ENCODE measurements around the gene TNFRSF1B. TPM values are rescaled to one million over a fixed set of nuclear protein-coding genes. Genes with fewer than 3 reads are reported as not detected.

Gene TNFRSF1B
- polyA plus RNA-seq, 1 donor (not counting 4 experiments of a cell fraction or from before 2014, with no cell fraction given): 0.04 TPM

GRCh38 chr1:12172042-12172851 is 5.5 kb downstream of the TNFRSF1B start:
- no peaks in the 10 kb centered on the region for H3K79me2 ChIP-seq (ENCODE audit: control insufficient read depth, insufficient read depth, low read length)
- dilution Hi-C loops (cut with MboI; ENCODE audit: extremely low pct_ligation_motif_present, low sequenced_read_pairs): no loop called here

DNA sequence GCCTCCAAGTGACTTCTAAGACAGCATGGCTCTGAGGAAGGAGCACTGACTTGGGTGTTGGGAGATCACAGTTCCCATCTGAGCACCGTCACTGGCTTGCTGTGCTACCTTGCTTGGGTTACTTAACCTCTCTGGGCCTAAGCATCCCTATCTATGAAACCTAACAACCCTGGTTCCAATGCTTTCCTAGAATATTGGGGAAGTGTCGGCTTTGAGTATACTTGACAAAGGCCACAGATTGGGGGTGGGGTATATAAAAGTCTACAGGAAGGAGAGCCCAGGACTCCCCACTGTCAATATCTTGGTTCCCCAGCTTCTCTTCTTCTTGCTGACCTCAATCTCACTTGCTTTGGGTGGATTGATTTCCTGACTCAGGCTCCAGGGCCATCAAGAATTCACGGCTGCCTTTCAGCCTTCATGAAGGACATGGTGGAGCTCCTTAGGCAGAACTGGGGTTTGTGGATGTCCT is 6.3 kb downstream of the TNFRSF1B start:
- peaks cover 15% of the 10 kb centered on the region for H3K27me3 ChIP-seq (ENCODE audit: control insufficient read depth, extremely low read depth, insufficient read depth, low read length)
- no peaks in the 10 kb centered on the region for H3K4me1 ChIP-seq (ENCODE audit: control insufficient read depth, extremely low read depth, insufficient read depth, low read length)
- H3K4me3 ChIP-seq (ENCODE audit: control insufficient read depth in 2 of 3, extremely low read depth in 1 of 3, insufficient read depth in 2 of 3, low read depth in 1 of 3, low read length in 3 of 3): no peak overlapping the region
- no peaks in the 10 kb centered on the region for H3K9me3 ChIP-seq (ENCODE audit: control insufficient read depth, low read depth, low read length)
- peaks cover 3% of the 10 kb centered on the region for H3K9me1 ChIP-seq (ENCODE audit: control insufficient read depth, extremely low read depth, insufficient read depth, low read length)
- dilution Hi-C loops (cut with MboI; ENCODE audit: extremely low pct_ligation_motif_present, low sequenced_read_pairs): no loop called here
- H3K9ac ChIP-seq (ENCODE audit: control insufficient read depth, extremely low read depth, insufficient read depth, low read length): no peak overlapping the region
- DNase-seq (ENCODE audit: low read depth, low spot score) (no peak), FAIRE-seq (no peak)
- H3K4me2 ChIP-seq (ENCODE audit: control insufficient read depth, extremely low read depth, insufficient read depth, low read depth, low read length): no peak overlapping the region
- no peak overlapping the region for H2AFZ ChIP-seq (ENCODE audit: control insufficient read depth, low read length)
- TF ChIP-seq EZH2 (IDR thresholded peaks at IDR 0.05; ENCODE audit: low read length): no peak
- no peak for TF ChIP-seq CTCF (optimal IDR thresholded peaks at IDR 0.05 in 1 of 3, IDR thresholded peaks at IDR 0.05 in 1 of 3, conservative IDR thresholded peaks at IDR 0.05 in 1 of 3; ENCODE audit: extremely low read depth in 1 of 3, insufficient read depth in 2 of 3, low read length in 3 of 3)
- no peaks in the 10 kb centered on the region for H3K36me3 ChIP-seq (ENCODE audit: control insufficient read depth in 2 of 2, extremely low read depth in 1 of 2, insufficient read depth in 2 of 2, low read length in 2 of 2)
- H3K27ac ChIP-seq (ENCODE audit: control insufficient read depth, insufficient read depth, low read length): no peak overlapping the region
- H4K20me1 ChIP-seq (ENCODE audit: control insufficient read depth, extremely low read depth, insufficient read depth, low read length): no peaks in the 10 kb centered on the region
- no peaks in the 10 kb centered on the region for H3K79me2 ChIP-seq (ENCODE audit: control insufficient read depth, insufficient read depth, low read length)

More at GRCh38 chr1:12172042-12172851, 5.5 kb downstream of the TNFRSF1B start:
- Histone ChIP-seq H3K27me3 (ENCODE audit: control insufficient read depth, extremely low read depth, insufficient read depth, low read length) (peaks cover 23% of the 10 kb centered on the region), H3K9me3 (ENCODE audit: control insufficient read depth, low read depth, low read length) (no peaks in the 10 kb centered on the region), H3K36me3 (ENCODE audit: control insufficient read depth in 2 of 2, extremely low read depth in 1 of 2, insufficient read depth in 2 of 2, low read length in 2 of 2) (no peaks in the 10 kb centered on the region), H4K20me1 (ENCODE audit: control insufficient read depth, extremely low read depth, insufficient read depth, low read length) (no peaks in the 10 kb centered on the region), H3K9ac (ENCODE audit: control insufficient read depth, extremely low read depth, insufficient read depth, low read length) (no peak overlapping the region), H3K4me3 (ENCODE audit: control insufficient read depth in 2 of 3, extremely low read depth in 1 of 3, insufficient read depth in 2 of 3, low read depth in 1 of 3, low read length in 3 of 3) (no peak overlapping the region), H3K27ac (ENCODE audit: control insufficient read depth, insufficient read depth, low read length) (no peak overlapping the region), H3K9me1 (ENCODE audit: control insufficient read depth, extremely low read depth, insufficient read depth, low read length) (peaks cover 3% of the 10 kb centered on the region), H3K4me1 (ENCODE audit: control insufficient read depth, extremely low read depth, insufficient read depth, low read length) (no peaks in the 10 kb centered on the region), H2AFZ (ENCODE audit: control insufficient read depth, low read length) (no peak overlapping the region), H3K4me2 (ENCODE audit: control insufficient read depth, extremely low read depth, insufficient read depth, low read depth, low read length) (no peak overlapping the region)
- TF ChIP-seq CTCF (optimal IDR thresholded peaks at IDR 0.05 in 1 of 3, IDR thresholded peaks at IDR 0.05 in 1 of 3, conservative IDR thresholded peaks at IDR 0.05 in 1 of 3; ENCODE audit: extremely low read depth in 1 of 3, insufficient read depth in 2 of 3, low read length in 3 of 3): no peak
- TF ChIP-seq EZH2 (IDR thresholded peaks at IDR 0.05; ENCODE audit: low read length): no peak
- FAIRE-seq (no peak), DNase-seq (ENCODE audit: low read depth, low spot score) (no peak)

All from keratinocyte (primary cell).